ENCODE results near the gene LDLR. TPM values are rescaled to one million over a fixed set of nuclear protein-coding genes. Genes with fewer than 3 reads are reported as not detected.

The LDLR gene
- total RNA-seq, 4 donors from 2014 or later, result 14.9 to 68.1 (median 32.6) TPM

DNA sequence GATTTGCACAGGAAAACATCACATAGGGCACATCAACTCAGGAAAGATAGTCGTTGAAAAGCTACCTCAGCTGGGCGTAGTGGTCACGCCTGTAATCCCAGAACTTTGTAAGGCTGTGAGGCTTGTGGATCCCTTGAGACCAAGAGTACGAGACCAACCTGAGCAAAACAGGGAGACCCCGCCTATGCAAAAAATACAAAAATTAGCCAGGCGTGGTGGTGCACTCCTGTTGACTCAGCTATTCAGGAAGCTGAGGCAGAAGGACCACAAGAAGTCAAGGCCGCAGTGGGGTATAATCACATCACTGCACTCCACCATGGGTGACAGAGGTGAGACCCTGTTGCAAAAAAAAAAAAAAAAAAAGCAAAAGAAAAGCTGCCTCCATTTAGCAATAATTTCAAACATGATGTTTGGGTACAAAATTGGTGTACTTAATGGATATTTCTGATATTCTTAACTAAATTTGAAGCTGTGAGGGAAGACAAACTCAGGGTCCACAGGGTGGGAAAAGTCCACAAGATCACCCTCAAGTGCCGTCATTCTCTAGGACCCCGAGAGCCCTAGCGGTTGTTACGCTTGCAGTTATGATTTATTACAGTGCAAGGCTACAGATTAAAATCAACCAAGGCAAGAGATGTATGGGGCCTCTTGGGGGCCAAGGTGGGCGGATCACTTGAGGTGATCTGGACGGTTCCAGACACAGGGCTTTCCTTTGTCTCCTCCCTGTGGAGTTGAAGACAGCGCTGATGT is 42.5 kb upstream of the LDLR start:
- H3K36me3 ChIP-seq, result peaks cover 0 to 72% of the 10 kb centered on the region in 2 donors
- no peak for ATAC-seq
- WGBS, 2 donors (ENCODE audit: low coverage in 1 of 2), result 92 to 95% methylated on average over 6 to 13 of the region's 14 CpGs

DNA sequence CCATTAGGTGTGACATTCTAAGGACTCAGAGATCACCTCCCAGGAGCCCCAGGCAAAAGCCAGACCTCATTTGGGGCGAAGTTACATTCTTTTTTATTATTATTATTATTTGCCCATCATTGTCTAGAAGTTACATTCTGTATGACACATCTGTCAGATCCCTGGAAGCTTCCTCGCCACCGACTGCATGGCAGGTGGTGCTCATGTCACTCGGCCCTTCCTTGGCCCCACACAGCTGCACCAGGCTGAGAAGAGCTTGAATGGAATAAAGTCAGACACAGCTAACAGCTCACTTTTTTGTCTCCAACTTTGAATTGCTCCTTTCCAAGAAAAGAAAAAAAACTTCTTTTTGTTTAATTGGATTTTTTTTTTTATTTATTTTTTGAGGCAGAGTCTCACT is 41.4 kb upstream of the LDLR start:
- Histone ChIP-seq H3K4me3 (no peak overlapping the region), H3K4me1 (no peaks in the 10 kb centered on the region), H3K27me3 (no peaks in the 10 kb centered on the region), H3K36me3 (peaks cover 0 to 70% of the 10 kb centered on the region in 2 donors), H3K9me3 (no peaks in the 10 kb centered on the region), H3K27ac (no peak overlapping the region)
- no peak for ATAC-seq
- no peak for TF ChIP-seq POLR2AphosphoS5 (IDR thresholded peaks at IDR 0.05)
- WGBS, 2 donors (ENCODE audit: low coverage in 1 of 2), result 92 to 100% methylated on average over 3 to 4 of the region's 4 CpGs

More for the DNA sequence above, 42.5 kb upstream of the LDLR start:
- Histone ChIP-seq H3K27ac (no peak overlapping the region), H3K4me1 (no peaks in the 10 kb centered on the region), H3K4me3 (no peak overlapping the region), H3K9me3 (no peaks in the 10 kb centered on the region), H3K27me3 (no peaks in the 10 kb centered on the region)
- TF ChIP-seq, protein P1, sequence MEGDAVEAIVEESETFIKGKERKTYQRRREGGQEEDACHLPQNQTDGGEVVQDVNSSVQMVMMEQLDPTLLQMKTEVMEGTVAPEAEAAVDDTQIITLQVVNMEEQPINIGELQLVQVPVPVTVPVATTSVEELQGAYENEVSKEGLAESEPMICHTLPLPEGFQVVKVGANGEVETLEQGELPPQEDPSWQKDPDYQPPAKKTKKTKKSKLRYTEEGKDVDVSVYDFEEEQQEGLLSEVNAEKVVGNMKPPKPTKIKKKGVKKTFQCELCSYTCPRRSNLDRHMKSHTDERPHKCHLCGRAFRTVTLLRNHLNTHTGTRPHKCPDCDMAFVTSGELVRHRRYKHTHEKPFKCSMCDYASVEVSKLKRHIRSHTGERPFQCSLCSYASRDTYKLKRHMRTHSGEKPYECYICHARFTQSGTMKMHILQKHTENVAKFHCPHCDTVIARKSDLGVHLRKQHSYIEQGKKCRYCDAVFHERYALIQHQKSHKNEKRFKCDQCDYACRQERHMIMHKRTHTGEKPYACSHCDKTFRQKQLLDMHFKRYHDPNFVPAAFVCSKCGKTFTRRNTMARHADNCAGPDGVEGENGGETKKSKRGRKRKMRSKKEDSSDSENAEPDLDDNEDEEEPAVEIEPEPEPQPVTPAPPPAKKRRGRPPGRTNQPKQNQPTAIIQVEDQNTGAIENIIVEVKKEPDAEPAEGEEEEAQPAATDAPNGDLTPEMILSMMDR (IDR thresholded peaks at IDR 0.05), result no peak
- TF ChIP-seq EP300 (IDR thresholded peaks at IDR 0.05) (no peak), POLR2AphosphoS5 (IDR thresholded peaks at IDR 0.05) (no peak), POLR2A (IDR thresholded peaks at IDR 0.05) (no peak)

DNA sequence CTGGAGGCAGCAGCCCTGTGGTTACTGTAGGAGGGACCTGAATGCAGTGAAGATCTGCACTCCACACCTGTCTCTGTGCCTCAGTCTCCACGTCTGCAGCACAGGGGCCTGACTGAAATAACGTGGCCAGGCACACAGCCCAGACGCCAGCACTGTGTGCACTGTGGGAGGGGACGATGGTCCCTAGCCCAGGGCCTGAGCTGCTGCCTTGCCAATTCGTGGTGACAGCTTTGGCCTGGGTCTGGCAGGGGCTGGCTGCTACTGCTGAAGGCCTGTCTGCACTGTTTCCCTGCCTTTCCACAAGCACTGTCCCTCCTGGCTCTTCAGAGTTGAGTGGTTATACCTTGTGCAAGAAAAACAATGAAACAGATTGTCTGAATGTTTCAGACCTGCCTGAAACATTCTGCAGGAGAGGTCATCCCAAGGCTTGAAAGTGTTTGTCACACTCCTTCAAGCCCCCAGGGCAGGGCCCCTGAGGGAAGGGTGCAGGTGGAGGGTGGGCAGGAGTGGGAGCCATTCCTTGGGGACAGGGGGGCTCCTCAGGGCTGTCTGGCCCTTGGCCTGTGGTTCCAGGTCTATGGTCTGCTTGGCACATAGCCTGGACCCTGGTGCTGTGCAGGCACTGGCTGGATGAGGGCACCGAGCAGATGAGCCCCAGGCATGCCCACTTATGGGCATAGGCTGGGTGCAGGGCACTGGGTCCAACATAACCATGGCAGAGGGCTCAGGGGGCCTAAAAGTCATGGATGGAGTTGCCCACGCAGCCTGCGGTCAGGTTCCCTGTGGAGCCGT is 38.7 kb upstream of the LDLR start:
- Histone ChIP-seq H3K36me3 (peaks cover 0 to 67% of the 10 kb centered on the region in 2 donors), H3K27me3 (no peaks in the 10 kb centered on the region), H3K9me3 (no peaks in the 10 kb centered on the region), H3K4me1 (no peaks in the 10 kb centered on the region), H3K27ac (no peak overlapping the region), H3K4me3 (no peak overlapping the region)
- TF ChIP-seq POLR2A (IDR thresholded peaks at IDR 0.05), result no peak
- no peak for ATAC-seq
- WGBS, 2 donors (ENCODE audit: low coverage in 1 of 2), result 77% methylated on average over 2 of the region's 9 CpGs; no CpG with 5 or more reads in 1 of the 2 donors

DNA sequence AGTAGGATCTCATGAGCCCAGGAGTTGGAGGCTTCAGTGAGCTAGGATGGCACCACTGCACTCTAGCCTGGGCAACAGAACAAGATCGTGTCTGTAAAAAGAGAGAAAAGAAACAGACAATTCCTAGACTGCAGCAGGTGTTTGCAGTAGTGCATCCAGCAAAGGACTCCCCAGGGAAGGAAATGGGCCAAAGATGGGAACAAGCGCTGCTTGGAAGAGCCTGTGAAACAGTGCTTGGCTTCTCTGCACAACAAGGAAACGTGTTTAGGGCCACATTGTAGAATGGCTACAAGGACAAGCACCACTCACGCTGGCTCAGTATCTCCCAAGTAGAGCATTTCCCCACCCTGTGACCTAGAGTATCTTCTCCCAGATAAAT is 35.5 kb upstream of the LDLR start:
- WGBS, 2 donors (ENCODE audit: low coverage in 1 of 2), result 53 to 72% methylated on average over 2 to 3 of the region's 4 CpGs
- peaks cover 0 to 76% of the 10 kb centered on the region in 2 donors for H3K36me3 ChIP-seq
- no peak for ATAC-seq

DNA sequence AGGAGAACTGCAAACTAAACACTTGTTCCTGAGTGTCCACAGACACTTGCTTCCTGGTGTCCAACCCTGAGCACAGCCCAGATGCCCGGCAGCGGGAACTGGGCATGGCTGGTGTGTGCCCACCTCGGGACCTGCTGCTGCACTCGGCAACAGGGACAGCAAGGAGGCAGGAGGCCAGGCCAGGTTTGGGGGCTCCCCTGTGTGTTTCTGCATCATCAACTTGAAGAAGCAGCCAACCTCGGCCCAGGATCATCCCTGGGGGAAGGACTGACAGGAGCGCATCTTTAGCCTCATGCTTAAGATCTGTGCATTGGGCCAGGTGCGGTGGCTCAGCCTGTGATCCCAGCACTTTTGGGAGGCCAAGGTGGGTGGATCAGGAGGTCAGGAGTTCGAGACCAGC is 35.1 kb upstream of the LDLR start:
- no CpG with 5 or more reads among the region's 8 CpGs for WGBS, 2 donors (ENCODE audit: low coverage in 1 of 2)
- Histone ChIP-seq H3K4me3 (no peak overlapping the region), H3K27ac (no peak overlapping the region), H3K36me3 (peaks cover 0 to 74% of the 10 kb centered on the region in 2 donors), H3K9me3 (no peaks in the 10 kb centered on the region), H3K27me3 (no peaks in the 10 kb centered on the region), H3K4me1 (no peaks in the 10 kb centered on the region)
- no peak for ATAC-seq
- TF ChIP-seq, protein P1 (IDR thresholded peaks at IDR 0.05), result no peak
- no peak for TF ChIP-seq EP300 (IDR thresholded peaks at IDR 0.05)
- no peak for TF ChIP-seq POLR2A (IDR thresholded peaks at IDR 0.05)
- no peak for TF ChIP-seq POLR2AphosphoS5 (IDR thresholded peaks at IDR 0.05)

More for the DNA sequence above, 35.5 kb upstream of the LDLR start:
- no peak overlapping the region for H3K4me3 ChIP-seq
- no peaks in the 10 kb centered on the region for H3K27me3 ChIP-seq
- H3K27ac ChIP-seq, result no peak overlapping the region
- no peaks in the 10 kb centered on the region for H3K4me1 ChIP-seq
- TF ChIP-seq EP300 (IDR thresholded peaks at IDR 0.05), result no peak
- TF ChIP-seq, protein P1 (IDR thresholded peaks at IDR 0.05), result no peak
- TF ChIP-seq POLR2AphosphoS5 (IDR thresholded peaks at IDR 0.05), result no peak
- no peak for TF ChIP-seq POLR2A (IDR thresholded peaks at IDR 0.05)
- no peaks in the 10 kb centered on the region for H3K9me3 ChIP-seq
